HG02981 (cell line): ENCODE measurements around the gene IRF2BP1.
"Not testable (repeated sequence)": the region's sequence is repeated elsewhere in the genome, so short reads cannot be mapped to it uniquely, and the experiment has no call there.

Experiments used
- ATAC-seq: cut with Tn5 transposase; IDR thresholded peaks from one replicate; pipeline ENCODE4 v1.9.1; 2021; ENCODE audit warnings: mild to moderate bottlenecking, moderate library complexity; ENCODE audit not compliant: unreplicated experiment

IRF2BP1 gene

DNA sequence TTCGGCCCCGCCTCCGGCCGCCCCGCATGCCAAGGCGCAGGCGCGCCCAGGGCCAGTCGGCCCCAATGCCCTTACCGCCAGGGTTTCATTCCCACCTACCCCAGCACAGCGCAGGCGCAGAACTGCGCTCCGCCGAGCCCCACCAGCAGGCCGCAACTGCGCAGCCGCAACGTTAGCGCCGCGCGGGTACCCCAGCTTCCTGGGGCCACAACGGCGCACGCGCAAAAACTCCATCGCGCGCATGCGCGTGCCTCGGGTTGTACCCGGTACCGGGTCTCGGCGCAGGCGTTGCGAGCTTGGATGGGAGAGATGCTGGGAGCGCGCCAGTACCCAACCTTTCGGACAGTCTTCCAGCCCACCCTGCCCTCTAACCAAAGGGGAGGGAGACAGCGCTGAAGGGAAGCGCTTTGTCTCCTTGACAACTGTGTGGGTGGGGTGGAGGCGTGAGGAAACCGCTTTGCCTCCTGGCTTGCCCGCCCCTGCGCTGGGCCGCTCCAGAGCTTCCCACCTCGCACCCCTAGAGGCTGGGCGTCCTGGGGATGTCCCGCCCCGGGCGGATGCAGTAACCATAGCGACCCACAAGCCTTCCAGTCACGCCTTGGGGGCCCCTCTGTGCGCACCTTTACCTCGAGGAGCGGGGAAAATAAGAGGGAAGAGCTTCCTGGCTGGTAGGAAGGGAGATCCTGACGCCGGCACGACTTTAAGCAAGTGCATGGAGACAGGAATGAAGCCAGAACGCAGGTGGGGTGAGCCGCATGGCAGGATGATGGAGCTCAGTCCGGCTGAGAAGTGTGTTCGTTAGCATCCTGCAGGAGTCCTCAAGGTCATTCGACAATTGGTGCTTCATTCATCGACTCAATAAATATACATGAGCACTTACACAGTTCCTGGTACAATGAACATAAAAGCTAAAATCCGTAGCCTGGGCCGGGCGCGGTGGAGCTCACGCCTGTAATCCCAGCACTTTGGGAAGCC lies 17.0 kb upstream of the IRF2BP1 start:
- ATAC-seq = peak; percentile 90

DNA sequence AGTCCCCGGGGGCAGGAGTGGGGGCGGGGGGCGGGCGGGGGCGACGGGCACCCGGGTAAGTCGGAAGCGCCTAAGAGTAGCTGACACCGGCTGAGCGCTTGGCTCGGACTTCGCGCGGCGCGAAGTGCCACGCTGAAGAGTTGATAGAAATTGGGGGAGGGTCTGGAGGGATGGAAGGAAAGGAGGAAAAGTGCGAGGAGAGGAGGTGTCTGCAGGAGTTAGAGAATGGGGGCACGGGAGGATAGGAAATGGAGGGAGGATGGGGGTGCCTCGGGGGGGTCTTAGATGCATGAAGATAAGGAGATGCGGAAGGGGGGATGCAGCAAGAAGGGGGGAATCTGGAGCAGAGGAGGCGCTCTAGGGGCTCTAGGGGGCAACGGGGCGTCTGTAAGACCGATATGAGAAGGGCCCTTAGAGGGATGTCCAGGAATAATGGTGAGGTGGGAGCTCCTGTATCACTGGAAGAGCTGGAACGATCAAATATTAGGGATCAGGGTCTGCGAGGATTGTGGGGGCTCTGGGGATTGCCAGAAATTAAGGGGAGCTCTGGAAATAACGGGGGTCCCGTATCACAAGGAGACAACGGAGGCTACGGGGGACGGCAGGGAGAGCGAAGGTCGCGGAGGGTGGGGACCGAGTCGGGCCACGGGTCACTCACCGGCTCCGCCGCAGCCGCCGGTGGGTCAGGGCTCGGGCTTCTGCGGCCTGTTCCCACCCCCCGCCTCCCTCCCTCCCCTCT lies 16.1 kb upstream of the IRF2BP1 start, which contains the start of gene MYPOP:
Gene MYPOP (minus strand): TSS at position 702 of the 739 bp plus-strand sequence. CDS start 840 bp downstream, outside the sequence.
- ATAC-seq = no peak

DNA sequence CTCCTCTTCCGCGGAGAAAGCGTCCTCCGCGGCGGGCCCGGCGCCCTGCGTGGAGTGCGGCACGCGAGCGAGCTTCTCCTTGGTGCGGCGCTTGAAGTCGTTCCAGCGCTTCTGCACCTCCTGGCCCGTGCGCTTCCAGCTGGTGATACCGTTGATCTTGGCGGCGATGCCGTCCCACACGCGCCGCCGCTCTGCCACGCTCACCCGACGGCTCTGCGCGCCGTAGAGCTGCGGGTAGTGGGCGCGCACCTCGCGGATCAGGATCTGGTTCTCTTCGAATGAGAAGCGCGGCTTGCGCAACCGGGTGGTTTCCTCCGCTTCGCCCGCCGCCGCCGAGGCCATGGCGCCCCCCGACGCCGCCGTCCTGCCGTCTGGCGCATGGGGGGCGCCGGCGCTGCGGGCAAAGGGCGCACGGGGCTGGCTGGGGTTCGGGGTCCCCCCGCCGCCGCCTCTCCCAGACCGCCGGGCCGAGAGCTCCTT lies 15.5 kb upstream of the IRF2BP1 start:
- no peak for ATAC-seq

DNA sequence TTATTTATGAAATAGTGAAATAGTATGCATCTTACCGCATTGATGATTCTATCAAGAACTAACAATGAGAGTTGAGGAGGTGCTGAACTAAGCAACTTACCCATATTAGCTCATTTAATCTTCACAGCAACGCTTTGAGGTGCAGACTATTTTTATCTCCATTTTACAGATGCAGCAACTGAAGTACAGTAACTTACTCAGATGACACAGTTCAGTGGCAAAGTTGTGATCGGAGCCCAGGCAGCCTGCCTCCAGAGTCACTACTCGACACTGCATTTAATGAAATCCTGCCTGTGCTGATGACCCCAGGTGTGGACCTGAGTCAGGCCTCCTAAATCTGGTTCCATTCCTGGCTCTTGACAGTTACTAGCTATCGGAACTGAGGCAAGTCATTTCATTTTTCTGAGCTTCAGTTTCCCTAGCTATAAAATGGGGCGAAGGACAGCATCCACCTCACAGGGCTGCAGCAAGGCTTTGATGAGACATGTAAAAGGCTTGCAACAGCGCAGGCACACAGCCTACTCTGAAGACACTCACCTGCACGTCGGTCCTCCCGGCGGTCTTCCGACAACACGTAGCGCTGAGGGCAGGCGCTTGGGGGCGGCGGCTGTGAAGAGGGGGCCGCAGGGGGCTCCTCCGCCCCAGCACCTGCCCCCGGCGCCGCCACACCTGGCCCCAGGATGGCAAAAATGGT lies 14.9 kb upstream of the IRF2BP1 start:
- no peak for ATAC-seq

GRCh38 chr19:45899919-45900589 lies 14.1 kb upstream of the IRF2BP1 start:
- ATAC-seq = no peak

GRCh38 chr19:45899253-45899652 lies 13.3 kb upstream of the IRF2BP1 start:
- no peak for ATAC-seq

DNA sequence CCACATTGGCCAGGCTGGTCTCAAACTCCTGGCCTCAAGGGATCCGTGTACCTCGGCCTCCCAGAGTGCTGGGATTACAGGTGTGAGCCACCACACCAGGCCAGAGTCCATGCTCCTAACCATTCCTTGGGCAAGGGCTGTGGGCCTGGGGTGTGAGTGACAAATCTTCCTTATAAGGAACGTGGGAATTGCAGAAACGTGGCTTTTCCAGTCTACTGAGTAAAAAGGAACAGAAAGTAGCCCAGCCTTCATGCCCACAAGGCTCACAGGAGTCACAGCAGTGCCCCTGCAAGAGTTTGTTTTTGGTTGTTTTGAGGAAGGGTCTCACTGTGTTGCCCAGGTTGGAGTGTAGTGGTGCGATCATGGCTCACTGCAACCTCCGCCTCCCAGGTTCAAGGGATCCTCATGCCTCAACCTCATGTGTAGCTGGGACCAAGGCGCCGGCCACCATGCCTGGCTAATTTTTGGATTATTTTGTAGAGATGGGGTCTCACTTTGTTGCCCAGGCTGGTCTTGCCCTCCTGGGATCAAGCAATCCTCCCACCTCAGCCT lies 11.4 kb upstream of the IRF2BP1 start:
- no peak for ATAC-seq

GRCh38 chr19:45895983-45896599 lies 10.2 kb upstream of the IRF2BP1 start:
- ATAC-seq = not testable (repeated sequence)

DNA sequence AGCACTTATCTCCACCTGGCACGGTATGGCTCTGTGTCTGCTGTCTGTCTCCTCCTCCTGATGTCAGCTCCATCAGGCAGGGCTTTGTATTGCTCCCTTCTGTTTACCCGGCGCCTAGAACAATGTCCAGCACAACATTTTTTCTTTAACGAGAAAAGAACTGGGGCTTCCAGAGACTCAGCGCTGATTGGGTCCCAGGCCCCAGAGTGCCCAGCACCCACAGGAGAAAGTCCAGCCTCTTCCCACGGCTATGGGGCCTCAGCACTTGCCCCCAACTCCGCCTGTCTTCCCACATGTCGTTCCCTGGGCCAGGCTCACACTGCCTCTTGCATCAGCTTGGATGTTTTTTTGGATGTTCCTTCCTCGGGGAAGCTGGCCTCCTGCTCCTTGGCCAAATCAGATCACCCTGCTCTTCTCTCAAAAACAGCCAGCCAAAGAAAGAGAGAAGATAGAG lies 9.6 kb upstream of the IRF2BP1 start:
- ATAC-seq = no peak

DNA sequence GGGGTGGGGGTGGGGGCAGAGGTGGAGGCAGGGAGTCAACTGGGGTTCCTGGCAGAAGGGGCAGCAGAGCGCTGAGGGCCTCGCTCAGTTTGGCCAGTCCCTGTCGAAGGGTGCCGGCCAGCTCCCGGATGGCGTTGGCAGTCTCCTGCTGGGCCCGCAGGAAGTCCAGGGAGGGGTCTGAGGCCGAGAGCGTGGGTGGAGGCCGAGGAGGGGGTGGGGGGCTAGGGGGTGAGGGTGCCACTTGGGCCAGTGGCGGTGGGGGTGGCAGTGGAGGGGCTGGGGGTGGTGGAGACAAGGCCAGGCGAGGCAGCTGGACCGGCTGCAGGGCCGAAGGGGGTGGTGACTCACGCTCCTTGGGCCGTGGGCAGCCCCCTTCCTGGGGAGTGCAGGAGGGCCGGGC lies 4.9 kb upstream of the IRF2BP1 start:
- no peak for ATAC-seq

- ATAC-seq = no peak
These were observed 3.4 kb upstream of the IRF2BP1 start for GRCh38 chr19:45889210-45889885.

GRCh38 chr19:45887200-45887710 lies 1.3 kb upstream of the IRF2BP1 start:
- ATAC-seq = no peak

DNA sequence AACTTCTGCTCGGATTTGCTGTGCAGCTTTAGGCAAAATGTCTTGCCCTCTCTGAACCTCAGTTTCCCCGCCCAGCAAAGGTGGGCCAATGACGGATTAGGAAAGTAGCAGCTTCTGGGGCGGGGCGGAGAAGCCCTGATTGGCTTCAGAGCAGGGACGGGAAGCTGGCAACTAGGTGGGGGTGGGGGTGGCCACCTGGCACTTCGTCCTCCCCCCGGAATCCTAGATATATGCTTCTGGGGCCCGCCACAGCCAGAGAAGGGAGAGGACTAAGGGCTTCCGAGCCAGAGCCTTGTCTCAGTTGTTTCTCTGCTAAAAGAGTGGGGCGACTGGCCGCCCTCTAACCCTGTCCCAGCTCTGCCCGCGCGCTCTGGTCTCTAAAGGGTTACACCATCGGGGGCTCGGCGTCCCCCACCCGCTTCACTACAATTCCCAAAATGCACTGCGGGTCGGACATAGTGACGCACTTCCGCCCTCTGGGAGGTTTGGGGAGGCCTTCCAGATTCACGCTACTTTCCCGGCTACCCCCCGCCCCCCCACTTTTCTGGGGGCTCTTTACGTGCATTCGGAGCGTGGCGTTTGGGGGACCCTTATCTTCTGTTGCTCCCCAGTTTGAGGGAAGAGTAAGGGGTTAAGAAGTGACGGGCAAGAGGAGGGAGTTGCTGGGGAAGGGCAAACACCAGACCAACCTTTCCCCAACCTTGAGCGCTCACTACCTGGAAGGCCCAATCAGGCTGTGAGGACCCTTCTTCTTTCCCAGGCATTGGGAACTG lies 672 bp upstream of the IRF2BP1 start:
- ATAC-seq = peak; percentile 50

DNA sequence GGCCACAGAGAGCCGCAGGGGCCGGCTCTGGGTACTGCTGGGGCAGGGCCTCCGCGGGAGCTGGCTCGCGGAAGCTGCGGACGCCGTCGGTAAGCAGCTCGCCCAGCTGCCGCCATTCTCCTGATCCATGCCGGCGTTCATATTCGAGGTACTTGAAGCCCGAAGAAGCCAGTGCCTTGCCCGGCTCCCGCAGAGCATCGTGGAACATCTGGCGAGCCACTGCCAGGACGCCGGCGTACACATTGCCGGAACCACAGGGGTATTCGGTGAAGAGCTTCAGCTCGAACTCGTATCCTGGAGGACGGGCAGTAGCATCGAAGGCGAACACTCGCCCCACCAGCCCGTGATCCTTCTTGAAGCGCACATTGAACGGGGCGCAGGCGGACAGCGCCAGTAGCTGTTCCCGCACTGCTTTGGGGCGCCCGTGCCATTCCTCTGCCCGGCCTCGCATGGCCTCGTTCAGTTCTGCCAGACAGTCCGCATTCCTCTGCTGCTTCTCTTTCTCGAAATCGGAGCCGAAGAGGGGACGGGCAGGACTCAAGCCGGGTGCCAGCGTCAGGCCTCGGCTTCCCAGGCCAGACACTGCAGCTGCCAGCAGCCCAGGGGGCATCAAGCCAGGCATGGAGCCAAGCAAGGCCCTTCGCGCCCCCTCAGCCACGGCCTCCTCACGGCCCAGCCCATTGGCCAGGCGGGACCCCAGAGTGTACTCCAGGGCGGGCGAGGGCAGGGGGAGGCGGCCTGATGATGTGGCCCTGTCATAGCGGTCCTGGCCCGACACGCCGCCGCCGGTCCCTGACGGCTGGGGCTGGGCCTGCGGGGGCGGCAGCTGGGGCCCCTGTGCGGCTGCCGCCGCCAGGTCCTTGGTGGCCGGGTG lies 1.0 kb downstream of the IRF2BP1 start:
- ATAC-seq = peak; percentile 2

- no peak for ATAC-seq
These were observed 1.9 kb downstream of the IRF2BP1 start for GRCh38 chr19:45883881-45884681.

DNA sequence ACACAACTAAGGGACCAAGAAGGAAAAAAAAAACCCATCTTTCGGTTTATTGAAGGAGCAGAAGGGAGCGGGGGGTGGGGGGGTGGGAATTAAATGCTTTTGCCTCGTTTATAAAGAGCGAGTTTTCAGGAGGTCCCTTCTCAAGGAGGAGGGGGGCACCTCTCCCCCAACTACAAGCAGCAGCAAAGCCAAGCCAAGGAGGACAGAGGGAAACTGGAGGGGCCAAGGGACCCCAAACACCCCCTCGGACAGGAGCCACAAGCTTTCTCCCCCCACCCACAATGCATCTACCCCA lies 2.4 kb downstream of the IRF2BP1 start:
- ATAC-seq = no peak
